ENCODE results near the gene SAMSN1. TPM values are rescaled to one million over a fixed set of nuclear protein-coding genes. Genes with fewer than 3 reads are reported as not detected.

Gene SAMSN1
- total and polyA plus RNA-seq, 3 donors from 2014 or later = 0.71 to 2.2 (median 1.7) TPM

DNA sequence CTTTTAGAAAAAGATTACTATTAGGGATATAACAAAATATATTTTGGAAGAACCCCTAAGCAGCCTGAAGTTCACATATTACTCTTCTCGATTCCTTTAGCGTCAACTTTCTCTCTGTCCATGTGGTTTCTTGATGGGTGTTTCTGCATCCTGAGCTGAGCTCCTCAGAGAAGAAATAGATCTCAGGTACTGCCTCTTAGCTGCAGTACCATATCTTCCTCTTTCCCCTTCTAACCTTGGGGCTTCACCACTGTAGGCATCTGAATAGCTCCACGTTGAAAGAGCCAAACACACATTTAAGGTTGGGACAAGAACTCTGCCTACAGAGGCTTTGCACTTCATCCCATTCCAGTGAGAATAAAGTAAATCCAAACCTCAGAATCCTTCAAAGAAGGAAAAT is 59.2 kb downstream of the SAMSN1 start:
- intact Hi-C loops (cut with DNase I; ENCODE audit: low total_unique reads) = no loop called here
- no peak overlapping the region for H3K27ac ChIP-seq
- WGBS, 2 donors = 82 to 87% methylated on average over 3 of the region's 3 CpGs
- H3K9me3 ChIP-seq = no peaks in the 10 kb centered on the region
- no peak overlapping the region for H3K4me3 ChIP-seq
- H3K4me1 ChIP-seq = no peaks in the 10 kb centered on the region
- no peaks in the 10 kb centered on the region for H3K27me3 ChIP-seq
- TF ChIP-seq CTCF (IDR thresholded peaks at IDR 0.05) (no peak), POLR2A (IDR thresholded peaks at IDR 0.05) (no peak)
- no peaks in the 10 kb centered on the region for H3K36me3 ChIP-seq (ENCODE audit: low read depth, missing control alignments)
- DNase-seq = no peak

DNA sequence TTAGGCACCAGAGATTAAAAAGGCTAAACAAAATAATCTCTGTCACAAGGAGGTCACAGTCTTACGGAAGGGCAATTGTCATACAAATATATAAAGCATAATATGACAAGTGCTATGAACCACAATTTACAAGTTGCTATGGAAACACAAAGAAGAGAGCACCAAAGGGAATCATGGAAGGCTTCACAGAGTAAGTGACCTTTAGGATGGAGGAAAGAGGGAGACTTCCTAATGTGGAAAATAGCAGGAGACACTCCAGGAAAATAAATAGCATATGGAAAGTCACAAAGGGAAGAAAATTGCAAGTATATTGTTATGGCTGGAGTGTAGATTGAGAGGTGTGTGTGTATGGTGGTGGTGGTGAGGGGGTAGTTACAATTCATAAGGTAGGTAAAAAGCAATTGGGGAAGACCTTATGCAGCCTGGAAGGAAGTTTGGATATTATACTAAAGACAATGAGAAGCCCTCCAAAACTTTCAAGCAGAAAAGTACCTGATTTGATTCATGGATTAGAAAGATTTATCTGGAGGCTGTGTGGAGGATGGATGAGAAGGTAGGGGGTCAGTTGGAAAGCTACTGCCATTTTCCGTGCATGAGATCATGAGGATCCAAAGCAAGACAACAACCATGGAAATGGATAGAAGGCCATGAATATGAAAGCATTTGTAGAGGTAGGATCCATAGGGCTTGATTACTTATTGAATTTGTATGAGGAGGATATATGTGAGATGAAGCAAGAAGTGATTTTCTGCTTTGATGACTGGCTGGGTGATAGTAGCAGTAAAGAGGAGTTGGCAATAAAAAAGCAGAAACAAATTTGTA is 61.7 kb downstream of the SAMSN1 start:
- H3K36me3 ChIP-seq (ENCODE audit: low read depth, missing control alignments) = no peaks in the 10 kb centered on the region
- no peaks in the 10 kb centered on the region for H3K27me3 ChIP-seq
- no peaks in the 10 kb centered on the region for H3K4me1 ChIP-seq
- H3K27ac ChIP-seq = no peak overlapping the region
- H3K4me3 ChIP-seq = no peak overlapping the region
- 90 to 96% methylated on average over 2 of the region's 2 CpGs for WGBS, 2 donors
- no peaks in the 10 kb centered on the region for H3K9me3 ChIP-seq
- intact Hi-C loops (cut with DNase I; ENCODE audit: low total_unique reads) = no loop called here
- no peak for TF ChIP-seq CTCF (IDR thresholded peaks at IDR 0.05)
- TF ChIP-seq POLR2A (IDR thresholded peaks at IDR 0.05) = no peak
- DNase-seq = no peak

DNA sequence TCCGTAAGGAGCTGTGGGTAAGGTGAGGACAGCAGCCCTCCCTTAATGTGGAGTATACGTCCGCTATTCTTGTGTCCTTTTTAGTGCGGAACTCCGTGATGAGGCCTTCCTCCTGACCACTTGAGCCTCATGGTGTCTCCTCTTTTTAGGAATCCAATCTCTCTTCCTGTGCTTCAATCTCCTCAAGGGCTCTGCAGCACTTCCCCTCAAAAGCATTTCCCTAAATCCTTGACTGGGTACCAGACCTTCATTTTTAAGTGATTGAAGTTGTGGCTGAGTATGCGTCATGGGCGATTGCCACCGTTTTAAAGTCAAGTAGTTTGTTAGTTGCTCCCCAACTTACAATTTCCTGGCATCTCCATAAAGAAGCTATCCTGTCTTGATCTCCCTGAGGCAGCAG is 62.8 kb downstream of the SAMSN1 start:
- intact Hi-C loops (cut with DNase I; ENCODE audit: low total_unique reads) = no loop called here
- no peaks in the 10 kb centered on the region for H3K9me3 ChIP-seq
- no peaks in the 10 kb centered on the region for H3K27me3 ChIP-seq
- H3K27ac ChIP-seq = no peak overlapping the region
- H3K36me3 ChIP-seq (ENCODE audit: low read depth, missing control alignments) = no peaks in the 10 kb centered on the region
- no peak for DNase-seq
- TF ChIP-seq POLR2A (IDR thresholded peaks at IDR 0.05) (no peak), CTCF (IDR thresholded peaks at IDR 0.05) (no peak)
- H3K4me3 ChIP-seq = no peak overlapping the region
- 71 to 81% methylated on average over 8 of the region's 8 CpGs for WGBS, 2 donors
- H3K4me1 ChIP-seq = no peaks in the 10 kb centered on the region

- intact Hi-C loops (cut with DNase I; ENCODE audit: low total_unique reads) = no loop called here
- WGBS, 2 donors = 79 to 80% methylated on average over 7 of the region's 7 CpGs
- no peak overlapping the region for H3K4me3 ChIP-seq
- H3K4me1 ChIP-seq = peaks cover 5% of the 10 kb centered on the region
- TF ChIP-seq CTCF (IDR thresholded peaks at IDR 0.05) = no peak
- TF ChIP-seq POLR2A (IDR thresholded peaks at IDR 0.05) = no peak
- no peak overlapping the region for H3K27ac ChIP-seq
- no peaks in the 10 kb centered on the region for H3K9me3 ChIP-seq
- no peak for DNase-seq
- H3K36me3 ChIP-seq (ENCODE audit: low read depth, missing control alignments) = no peaks in the 10 kb centered on the region
- no peaks in the 10 kb centered on the region for H3K27me3 ChIP-seq
Observed at GRCh38 chr21:14482165-14482564, 64.0 kb downstream of the SAMSN1 start.
